HT1080 (cell line): ENCODE data around the gene TBC1D30. TPM values are rescaled to one million over a fixed set of nuclear protein-coding genes. Genes with fewer than 3 reads are reported as not detected.
"Not testable (repeated sequence)": the region's sequence is repeated elsewhere in the genome, so short reads cannot be mapped to it uniquely, and the experiment has no call there.

ENCODE experiments used
- DNase-seq: peaks from one replicate; pipeline ENCODE4 v3.0.0-alpha.2; 2015; ENCODE audit warnings: low read depth
- total RNA-seq: library from RNA; depleted of rRNA; stranded (reverse); fragments of >200 nt; shearing (Covaris generic); gene quantifications from 2 replicates; pipeline ENCODE4 v1.2.3, GENCODE V29; 2014

TBC1D30 gene
- total RNA-seq, 1 experiment from 2014 or later: 7.4 TPM

- not testable (repeated sequence) for DNase-seq
These were observed 24.0 kb downstream of the TBC1D30 start for GRCh38 chr12:64848409-64848808.

GRCh38 chr12:64858882-64859605, 34.6 kb downstream of the TBC1D30 start:
- no peak for DNase-seq

GRCh38 chr12:64860446-64860998, 36.1 kb downstream of the TBC1D30 start:
- no peak for DNase-seq

GRCh38 chr12:64864319-64864718, 39.9 kb downstream of the TBC1D30 start:
- no peak for DNase-seq

GRCh38 chr12:64875186-64875585, 50.7 kb downstream of the TBC1D30 start:
- DNase-seq: no peak

- no peak for DNase-seq
These were observed 52.1 kb downstream of the TBC1D30 start for GRCh38 chr12:64876388-64877071.

GRCh38 chr12:64877363-64878004, 53.0 kb downstream of the TBC1D30 start:
- peak; percentile 6 for DNase-seq

GRCh38 chr12:64882687-64883086, 58.2 kb downstream of the TBC1D30 start:
- DNase-seq: no peak

GRCh38 chr12:64883264-64884163, 59.1 kb downstream of the TBC1D30 start:
- DNase-seq: no peak

- DNase-seq: no peak
These were observed 59.7 kb downstream of the TBC1D30 start for GRCh38 chr12:64884164-64884542.

GRCh38 chr12:64884728-64885127, 60.3 kb downstream of the TBC1D30 start:
- DNase-seq: no peak

- no peak for DNase-seq
These were observed 65.2 kb downstream of the TBC1D30 start for GRCh38 chr12:64889434-64890216.

GRCh38 chr12:64890873-64891468, 66.5 kb downstream of the TBC1D30 start:
- DNase-seq: peak; percentile 55

GRCh38 chr12:64891629-64892028, 67.2 kb downstream of the TBC1D30 start:
- DNase-seq: no peak

GRCh38 chr12:64892561-64892960, 68.1 kb downstream of the TBC1D30 start:
- no peak for DNase-seq

GRCh38 chr12:64893961-64894360, 69.5 kb downstream of the TBC1D30 start:
- peak; percentile 76 for DNase-seq

- DNase-seq: peak; percentile 57
These were observed 70.5 kb downstream of the TBC1D30 start for GRCh38 chr12:64894827-64895475.

- peak; percentile 77 for DNase-seq
These were observed 71.1 kb downstream of the TBC1D30 start for GRCh38 chr12:64895526-64895925.

- DNase-seq: peak; percentile 73
These were observed 76.1 kb downstream of the TBC1D30 start for GRCh38 chr12:64900540-64900939.
